ENCODE measurements around the gene S100B. TPM values are rescaled to one million over a fixed set of nuclear protein-coding genes. Genes with fewer than 3 reads are reported as not detected.

S100B gene
- total RNA-seq, 1 donor from 2014 or later: not detected

DNA sequence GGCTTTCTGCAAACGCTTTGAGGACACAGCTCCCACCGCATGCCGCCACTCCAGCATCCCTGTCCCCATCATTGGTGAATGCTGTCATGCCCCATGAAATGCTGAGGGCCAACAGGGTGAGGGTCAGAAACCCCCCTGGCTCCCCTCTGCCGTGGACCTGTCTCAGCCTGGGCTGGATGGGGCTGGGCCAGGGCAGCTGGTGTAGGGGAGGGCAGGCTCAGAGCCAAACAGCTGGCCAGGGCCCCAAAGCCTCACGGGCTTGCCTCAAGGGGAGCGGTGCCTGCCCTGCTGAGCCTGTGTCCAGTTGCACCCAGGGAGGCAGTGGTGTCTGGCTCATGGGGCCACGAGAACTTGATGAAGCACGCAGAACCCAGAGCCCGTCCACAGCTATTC, 49.7 kb downstream of the S100B start:
- TF ChIP-seq, protein P1, sequence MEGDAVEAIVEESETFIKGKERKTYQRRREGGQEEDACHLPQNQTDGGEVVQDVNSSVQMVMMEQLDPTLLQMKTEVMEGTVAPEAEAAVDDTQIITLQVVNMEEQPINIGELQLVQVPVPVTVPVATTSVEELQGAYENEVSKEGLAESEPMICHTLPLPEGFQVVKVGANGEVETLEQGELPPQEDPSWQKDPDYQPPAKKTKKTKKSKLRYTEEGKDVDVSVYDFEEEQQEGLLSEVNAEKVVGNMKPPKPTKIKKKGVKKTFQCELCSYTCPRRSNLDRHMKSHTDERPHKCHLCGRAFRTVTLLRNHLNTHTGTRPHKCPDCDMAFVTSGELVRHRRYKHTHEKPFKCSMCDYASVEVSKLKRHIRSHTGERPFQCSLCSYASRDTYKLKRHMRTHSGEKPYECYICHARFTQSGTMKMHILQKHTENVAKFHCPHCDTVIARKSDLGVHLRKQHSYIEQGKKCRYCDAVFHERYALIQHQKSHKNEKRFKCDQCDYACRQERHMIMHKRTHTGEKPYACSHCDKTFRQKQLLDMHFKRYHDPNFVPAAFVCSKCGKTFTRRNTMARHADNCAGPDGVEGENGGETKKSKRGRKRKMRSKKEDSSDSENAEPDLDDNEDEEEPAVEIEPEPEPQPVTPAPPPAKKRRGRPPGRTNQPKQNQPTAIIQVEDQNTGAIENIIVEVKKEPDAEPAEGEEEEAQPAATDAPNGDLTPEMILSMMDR (IDR thresholded peaks at IDR 0.05; ENCODE audit: partially characterized antibody, unreplicated experiment): no peak
- no peak overlapping the region for H3K27ac Mint-ChIP-seq (ENCODE audit: unreplicated experiment)
- peaks cover 8% of the 10 kb centered on the region for H3K4me1 Mint-ChIP-seq (ENCODE audit: low read depth, unreplicated experiment)
- peaks cover 6% of the 10 kb centered on the region for H3K27me3 Mint-ChIP-seq (ENCODE audit: unreplicated experiment)
- H3K4me3 Mint-ChIP-seq (ENCODE audit: unreplicated experiment): no peak overlapping the region
- DNase-seq: no peak
- H3K9me3 Mint-ChIP-seq (ENCODE audit: unreplicated experiment): peaks cover 7% of the 10 kb centered on the region
- peaks cover 8% of the 10 kb centered on the region for H3K36me3 Mint-ChIP-seq (ENCODE audit: unreplicated experiment)

DNA sequence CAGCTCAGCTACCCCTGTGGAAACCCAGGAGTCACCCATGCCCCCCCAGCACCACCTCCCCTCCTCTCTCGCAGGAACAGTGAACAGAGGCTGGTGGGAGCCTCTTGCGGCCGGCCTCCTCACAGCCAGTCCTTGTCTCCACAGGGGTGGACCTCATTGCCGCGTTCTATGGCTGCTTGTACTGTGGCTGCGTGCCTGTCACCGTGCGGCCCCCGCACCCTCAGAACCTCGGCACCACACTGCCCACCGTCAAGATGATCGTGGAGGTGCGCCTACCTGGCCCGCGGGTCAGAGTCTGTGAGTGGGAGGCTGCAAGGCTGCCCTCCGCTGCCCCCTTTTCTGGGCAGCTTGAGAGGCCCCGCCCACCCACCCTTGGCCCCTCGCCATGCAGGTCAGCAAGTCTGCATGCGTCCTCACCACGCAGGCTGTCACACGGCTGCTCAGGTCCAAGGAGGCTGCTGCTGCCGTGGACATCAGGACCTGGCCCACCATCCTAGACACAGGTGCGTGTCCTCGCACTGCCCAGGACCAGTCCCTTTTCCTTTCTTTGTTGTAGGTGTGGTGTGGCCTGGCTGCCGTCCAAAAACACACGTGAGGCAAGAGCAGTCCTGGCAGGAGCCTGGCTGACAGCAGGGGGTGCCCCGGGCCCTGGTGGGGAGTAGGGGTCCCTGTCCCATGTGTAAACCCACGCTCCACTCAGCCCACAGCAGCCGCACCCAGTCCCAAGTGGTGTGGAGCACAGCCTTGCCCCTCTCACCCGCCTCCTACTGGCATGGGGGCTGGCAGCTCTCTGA, 50.3 kb downstream of the S100B start:
- TF ChIP-seq, protein P1 (IDR thresholded peaks at IDR 0.05; ENCODE audit: partially characterized antibody, unreplicated experiment): no peak
- Mint-ChIP-seq H3K27ac (ENCODE audit: unreplicated experiment) (no peak overlapping the region), H3K4me1 (ENCODE audit: low read depth, unreplicated experiment) (peaks cover 2% of the 10 kb centered on the region), H3K4me3 (ENCODE audit: unreplicated experiment) (no peak overlapping the region), H3K9me3 (ENCODE audit: unreplicated experiment) (peaks cover 3% of the 10 kb centered on the region), H3K27me3 (ENCODE audit: unreplicated experiment) (peaks cover 3% of the 10 kb centered on the region), H3K36me3 (ENCODE audit: unreplicated experiment) (peaks cover 8% of the 10 kb centered on the region)
- DNase-seq: no peak

DNA sequence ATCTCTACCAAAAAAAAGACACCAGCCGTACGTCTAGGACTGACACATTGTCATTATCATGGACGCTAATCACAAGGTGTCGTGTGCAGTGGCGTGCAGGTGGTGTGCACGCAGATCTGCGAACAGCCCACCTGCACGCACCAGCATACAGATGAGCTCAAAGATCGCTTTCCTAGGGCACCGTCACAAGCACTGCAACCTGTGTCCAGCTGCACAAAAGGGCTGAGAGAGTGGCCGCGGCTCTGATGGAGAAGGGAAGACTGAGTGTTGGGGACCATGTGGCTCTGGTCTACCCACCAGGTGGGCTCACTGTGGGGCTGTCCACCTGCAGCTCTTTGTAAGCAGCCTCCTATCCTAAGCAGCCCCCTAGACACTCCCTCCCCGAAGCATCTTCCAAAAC, 50.9 kb downstream of the S100B start:
- no peak for DNase-seq
- Mint-ChIP-seq H3K4me3 (ENCODE audit: unreplicated experiment) (no peak overlapping the region), H3K27ac (ENCODE audit: unreplicated experiment) (no peak overlapping the region), H3K4me1 (ENCODE audit: low read depth, unreplicated experiment) (peaks cover 1% of the 10 kb centered on the region), H3K27me3 (ENCODE audit: unreplicated experiment) (peaks cover 2% of the 10 kb centered on the region), H3K36me3 (ENCODE audit: unreplicated experiment) (peaks cover 8% of the 10 kb centered on the region), H3K9me3 (ENCODE audit: unreplicated experiment) (peaks cover 2% of the 10 kb centered on the region)
- TF ChIP-seq, protein P1 (IDR thresholded peaks at IDR 0.05; ENCODE audit: partially characterized antibody, unreplicated experiment): no peak

DNA sequence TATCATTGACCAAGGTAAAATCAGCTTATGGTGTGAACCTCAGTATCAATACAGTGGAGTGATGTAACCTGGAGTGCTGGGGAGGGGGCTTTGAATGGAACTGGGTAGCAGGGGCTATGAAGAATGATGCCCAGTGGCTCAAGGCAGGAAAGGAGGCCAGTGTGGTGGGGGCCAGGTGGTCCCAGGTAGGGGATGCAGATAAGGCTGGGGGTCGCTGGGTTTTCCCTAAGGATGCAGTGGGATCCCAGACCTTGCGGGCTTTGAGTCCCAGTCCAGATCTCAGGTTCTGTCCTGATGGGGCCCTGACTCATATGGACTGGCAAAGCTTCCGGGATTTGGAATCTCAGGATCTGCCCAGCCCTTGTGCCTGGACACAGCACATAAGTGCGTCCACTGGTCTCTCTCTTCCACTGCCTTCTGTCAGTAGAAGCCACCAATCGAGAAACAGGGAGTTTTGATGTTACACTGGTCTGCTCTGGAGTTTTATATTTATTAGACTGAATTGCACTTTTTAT, 52.0 kb downstream of the S100B start:
- peaks cover 14% of the 10 kb centered on the region for H3K36me3 Mint-ChIP-seq (ENCODE audit: unreplicated experiment)
- DNase-seq: no peak
- H3K4me1 Mint-ChIP-seq (ENCODE audit: low read depth, unreplicated experiment): no peaks in the 10 kb centered on the region

More for the DNA sequence above, 52.0 kb downstream of the S100B start:
- no peak overlapping the region for H3K27ac Mint-ChIP-seq (ENCODE audit: unreplicated experiment)
- H3K4me3 Mint-ChIP-seq (ENCODE audit: unreplicated experiment): no peak overlapping the region
- peaks cover 2% of the 10 kb centered on the region for H3K27me3 Mint-ChIP-seq (ENCODE audit: unreplicated experiment)
- TF ChIP-seq, protein P1 (IDR thresholded peaks at IDR 0.05; ENCODE audit: partially characterized antibody, unreplicated experiment): no peak
- H3K9me3 Mint-ChIP-seq (ENCODE audit: unreplicated experiment): peaks cover 2% of the 10 kb centered on the region

Measured in glutamatergic neuron (in vitro differentiated cells).